SJSA1 (cell line): Measurements from ENCODE around the gene SIRT2. TPM values are rescaled to one million over a fixed set of nuclear protein-coding genes. Genes with fewer than 3 reads are reported as not detected.
"Not testable (repeated sequence)": the region's sequence is repeated elsewhere in the genome, so short reads cannot be mapped to it uniquely, and the experiment has no call there.

Source experiments
- DNase-seq, 2 experiments: peaks; one replicate each; pipeline ENCODE4 v3.0.0-alpha.2; 2015 to 2020; ENCODE audit warnings: low spot score in 2 of 2, low read depth in 1 of 2
- H3K27ac ChIP-seq: fragments of 250-450 bp; sonication (Bioruptor Pico); 2 replicates; pipeline ENCODE4 v1.5.1; 2020; ENCODE audit warnings: mild to moderate bottlenecking, moderate library complexity
- H3K27me3 ChIP-seq: fragments of 250-450 bp; sonication (Bioruptor Pico); replicated peaks from 2 replicates; pipeline ENCODE4 v1.5.1; 2020; ENCODE audit warnings: mild to moderate bottlenecking, moderate library complexity
- H3K36me3 ChIP-seq: fragments of 250-450 bp; sonication (Bioruptor Pico); 2 replicates; pipeline ENCODE4 v1.5.1; 2020; ENCODE audit warnings: mild to moderate bottlenecking
- H3K4me1 ChIP-seq: fragments of 250-450 bp; sonication (Bioruptor Pico); replicated peaks from 2 replicates; pipeline ENCODE4 v1.6.1; 2021; ENCODE audit warnings: mild to moderate bottlenecking
- H3K4me3 ChIP-seq: fragments of 250-450 bp; sonication (Bioruptor Pico); 2 replicates; pipeline ENCODE4 v1.5.1; 2020; ENCODE audit warnings: mild to moderate bottlenecking
- H3K9me3 ChIP-seq: fragments of 250-450 bp; sonication (Bioruptor Pico); replicated peaks from 2 replicates; pipeline ENCODE4 v1.5.1; 2020; ENCODE audit warnings: mild to moderate bottlenecking
- total RNA-seq: library from RNA; depleted of rRNA; stranded (reverse); fragments of >200 nt; shearing (Covaris generic); gene quantifications from 2 replicates; pipeline ENCODE4 v1.2.3, GENCODE V29; 2014

SIRT2 gene
- total RNA-seq, 1 experiment from 2014 or later, result 48.8 TPM

GRCh38 chr19:38894968-38895367, 4.5 kb downstream of the SIRT2 start:
- Histone ChIP-seq H3K36me3 (peaks cover under 1% of the 10 kb centered on the region; the same call in 1 of the 2 replicates), H3K27ac (no peak overlapping the region), H3K4me1 (peaks cover 6% of the 10 kb centered on the region; the same call in 1 of the 2 replicates), H3K9me3 (no peaks in the 10 kb centered on the region), H3K27me3 (no peaks in the 10 kb centered on the region), H3K4me3 (no peak overlapping the region)
- DNase-seq, result no peak

DNA sequence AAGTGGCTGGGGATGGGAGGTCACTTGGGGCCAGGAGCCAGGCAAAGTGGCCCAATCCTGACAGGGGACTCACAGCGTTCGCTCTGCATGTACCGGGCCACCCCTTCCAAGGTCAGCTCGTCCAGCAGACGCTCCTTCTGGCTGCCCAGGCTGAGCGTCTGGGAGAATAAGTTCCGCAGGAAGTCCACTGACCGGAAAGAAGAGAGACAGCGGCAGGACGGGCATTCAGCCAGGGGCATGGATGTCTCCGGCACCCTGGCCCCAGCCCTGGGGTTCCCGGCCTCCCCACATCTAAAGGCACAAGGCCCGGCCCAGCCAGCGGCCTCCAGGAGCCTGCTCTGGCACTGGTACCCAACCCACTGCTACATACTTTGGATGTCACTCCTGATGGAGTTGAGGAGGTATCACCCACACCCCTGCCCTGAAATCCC, 6.1 kb downstream of the SIRT2 start:
- Histone ChIP-seq H3K27ac (no peak overlapping the region), H3K4me3 (no peak overlapping the region), H3K4me1 (peaks cover under 1% of the 10 kb centered on the region; the same call in 1 of the 2 replicates), H3K36me3 (peaks cover 11% of the 10 kb centered on the region; the same call in 1 of the 2 replicates), H3K27me3 (no peaks in the 10 kb centered on the region), H3K9me3 (no peaks in the 10 kb centered on the region)
- no peak for DNase-seq

- Histone ChIP-seq H3K27ac (no peak overlapping the region), H3K27me3 (no peaks in the 10 kb centered on the region), H3K36me3 (peaks cover 11% of the 10 kb centered on the region; the same call in 1 of the 2 replicates), H3K4me3 (no peak overlapping the region), H3K4me1 (no peaks in the 10 kb centered on the region), H3K9me3 (no peaks in the 10 kb centered on the region)
- DNase-seq, result no peak
Observed at GRCh38 chr19:38892841-38893240, 6.6 kb downstream of the SIRT2 start.

- Histone ChIP-seq H3K36me3 (peaks cover 11% of the 10 kb centered on the region; the same call in 1 of the 2 replicates), H3K4me3 (no peak overlapping the region), H3K4me1 (no peaks in the 10 kb centered on the region), H3K27ac (no peak overlapping the region), H3K9me3 (no peaks in the 10 kb centered on the region), H3K27me3 (no peaks in the 10 kb centered on the region)
- no peak for DNase-seq
Observed at GRCh38 chr19:38891771-38892170, 7.6 kb downstream of the SIRT2 start.

GRCh38 chr19:38890686-38891085, 8.7 kb downstream of the SIRT2 start:
- Histone ChIP-seq H3K4me1 (no peaks in the 10 kb centered on the region), H3K4me3 (no peak overlapping the region), H3K27ac (no peak overlapping the region), H3K36me3 (peaks cover 11% of the 10 kb centered on the region; the same call in 1 of the 2 replicates), H3K27me3 (no peaks in the 10 kb centered on the region), H3K9me3 (no peaks in the 10 kb centered on the region)
- no peak for DNase-seq

GRCh38 chr19:38889803-38890202, 9.6 kb downstream of the SIRT2 start:
- Histone ChIP-seq H3K27ac (no peak overlapping the region), H3K4me1 (no peaks in the 10 kb centered on the region), H3K36me3 (peaks cover 11% of the 10 kb centered on the region; the same call in 1 of the 2 replicates), H3K4me3 (no peak overlapping the region), H3K27me3 (no peaks in the 10 kb centered on the region), H3K9me3 (no peaks in the 10 kb centered on the region)
- no peak for DNase-seq

- Histone ChIP-seq H3K27me3 (no peaks in the 10 kb centered on the region), H3K27ac (no peak overlapping the region), H3K36me3 (peaks cover 11% of the 10 kb centered on the region; the same call in 1 of the 2 replicates), H3K4me3 (no peak overlapping the region), H3K4me1 (no peaks in the 10 kb centered on the region), H3K9me3 (no peaks in the 10 kb centered on the region)
- no peak for DNase-seq
Observed at GRCh38 chr19:38888876-38889275, 10.5 kb downstream of the SIRT2 start.

DNA sequence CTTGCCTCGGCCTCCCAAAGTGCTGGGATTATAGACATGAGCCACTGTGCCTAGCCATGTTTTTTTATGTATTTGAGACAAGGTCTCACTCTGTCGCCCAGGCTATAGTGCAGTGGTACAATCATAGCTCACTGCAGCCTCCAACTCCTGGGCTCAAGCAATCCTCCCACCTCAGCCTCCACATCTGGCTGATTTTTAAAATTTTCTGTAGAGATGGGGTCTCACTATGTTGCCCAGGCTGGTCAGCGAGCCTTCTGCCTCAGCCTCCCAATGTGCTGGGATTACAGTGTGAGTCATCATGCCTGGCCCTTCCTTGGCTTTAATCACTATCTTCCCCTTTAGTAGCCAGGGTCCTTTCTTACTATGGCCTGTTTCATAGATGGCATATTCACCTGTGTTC, 14.7 kb downstream of the SIRT2 start:
- not testable (repeated sequence) for H3K36me3 ChIP-seq, H3K9me3 ChIP-seq, H3K4me3 ChIP-seq, H3K27me3 ChIP-seq, DNase-seq, H3K4me1 ChIP-seq, H3K27ac ChIP-seq

GRCh38 chr19:38883286-38883685, 16.1 kb downstream of the SIRT2 start:
- no peaks in the 10 kb centered on the region for H3K4me1 ChIP-seq
- no peaks in the 10 kb centered on the region for H3K27me3 ChIP-seq
- H3K36me3 ChIP-seq, result no peaks in the 10 kb centered on the region; the same call in 1 of the 2 replicates
- H3K27ac ChIP-seq, result no peak overlapping the region
- no peak for DNase-seq
- H3K9me3 ChIP-seq, result no peaks in the 10 kb centered on the region
- no peak overlapping the region for H3K4me3 ChIP-seq

GRCh38 chr19:38880882-38881609, 18.4 kb downstream of the SIRT2 start:
- DNase-seq, result no peak
- no peak overlapping the region for H3K27ac ChIP-seq
- H3K9me3 ChIP-seq, result no peaks in the 10 kb centered on the region
- no peaks in the 10 kb centered on the region for H3K27me3 ChIP-seq
- no peak overlapping the region for H3K4me3 ChIP-seq
- H3K36me3 ChIP-seq, result no peaks in the 10 kb centered on the region
- no peaks in the 10 kb centered on the region for H3K4me1 ChIP-seq

DNA sequence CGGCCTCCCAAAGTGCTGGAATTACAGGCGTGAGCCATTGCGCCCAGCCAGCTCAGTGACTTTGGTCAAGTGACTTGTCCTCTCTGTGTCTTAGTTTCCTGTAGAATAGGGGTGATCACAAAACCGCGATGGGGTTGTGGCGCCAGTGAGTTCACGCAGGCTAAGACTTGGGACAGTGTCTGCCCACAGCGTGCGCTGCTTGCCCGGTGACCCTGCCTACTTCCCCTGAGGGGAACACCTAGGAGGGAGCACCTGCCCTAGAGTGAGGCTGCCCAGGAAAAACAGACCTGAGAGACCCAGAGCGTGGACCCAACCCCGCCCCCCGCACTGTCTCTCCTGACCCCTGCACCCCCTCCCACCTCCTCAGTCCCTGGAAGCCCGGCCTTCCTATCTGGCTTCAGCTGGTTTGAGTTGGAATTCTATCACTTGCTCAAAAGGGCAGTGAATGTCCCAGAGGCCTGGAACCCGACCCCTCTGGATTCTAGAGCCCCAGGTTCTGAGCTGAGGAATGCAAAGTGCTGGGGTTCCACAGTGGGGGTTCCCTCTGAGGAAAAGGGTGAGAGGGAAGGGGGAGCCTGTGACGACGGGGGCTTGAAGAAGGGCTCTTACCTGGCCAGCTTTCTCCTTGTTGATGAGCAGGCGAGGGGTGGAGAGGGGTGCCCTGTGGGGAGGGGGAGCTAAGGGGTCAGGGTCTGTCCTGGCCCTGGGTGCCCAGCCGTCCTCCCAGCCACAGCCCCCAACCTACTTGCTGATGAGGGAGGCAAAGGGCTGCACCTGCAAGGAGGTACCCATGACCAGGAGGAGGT, 19.1 kb downstream of the SIRT2 start:
- Histone ChIP-seq H3K4me1 (no peaks in the 10 kb centered on the region), H3K27me3 (no peaks in the 10 kb centered on the region), H3K36me3 (no peaks in the 10 kb centered on the region), H3K4me3 (no peak overlapping the region), H3K27ac (no peak overlapping the region), H3K9me3 (no peaks in the 10 kb centered on the region)
- DNase-seq, result no peak

GRCh38 chr19:38879400-38879751, 20.0 kb downstream of the SIRT2 start:
- Histone ChIP-seq H3K4me1 (no peaks in the 10 kb centered on the region), H3K4me3 (no peak overlapping the region), H3K36me3 (no peaks in the 10 kb centered on the region), H3K9me3 (no peaks in the 10 kb centered on the region), H3K27me3 (no peaks in the 10 kb centered on the region), H3K27ac (no peak overlapping the region)
- no peak for DNase-seq

GRCh38 chr19:38878575-38879399, 20.6 kb downstream of the SIRT2 start:
- Histone ChIP-seq H3K9me3 (no peaks in the 10 kb centered on the region), H3K4me1 (no peaks in the 10 kb centered on the region), H3K36me3 (no peaks in the 10 kb centered on the region), H3K4me3 (no peak overlapping the region), H3K27ac (no peak overlapping the region), H3K27me3 (no peaks in the 10 kb centered on the region)
- no peak for DNase-seq
